Endothelial cell (in vitro differentiated cells): ENCODE data around the gene PDE1C. TPM values are rescaled to one million over a fixed set of nuclear protein-coding genes. Genes with fewer than 3 reads are reported as not detected.

Experiments
- DNase-seq: peaks from one replicate; pipeline ENCODE4 v3.0.0; 2021; ENCODE audit warnings: low spot score
- H3K27ac Mint-ChIP-seq: one replicate; pipeline ENCODE4 v1.8.0; 2021; ENCODE audit warnings: mixed read lengths, inconsistent platforms; ENCODE audit not compliant: unreplicated experiment
- H3K27me3 Mint-ChIP-seq: one replicate; pipeline ENCODE4 v1.8.0; 2021; ENCODE audit warnings: mild to moderate bottlenecking, moderate library complexity, mixed read lengths, inconsistent platforms; ENCODE audit not compliant: unreplicated experiment
- H3K36me3 Mint-ChIP-seq: one replicate; pipeline ENCODE4 v1.8.0; 2021; ENCODE audit warnings: mild to moderate bottlenecking, low read depth, mixed read lengths, inconsistent platforms; ENCODE audit not compliant: unreplicated experiment
- H3K4me1 Mint-ChIP-seq: one replicate; pipeline ENCODE4 v1.8.0; 2021; ENCODE audit warnings: mild to moderate bottlenecking, mixed read lengths, inconsistent platforms; ENCODE audit not compliant: unreplicated experiment
- H3K4me3 Mint-ChIP-seq: one replicate; pipeline ENCODE4 v1.8.0; 2021; ENCODE audit warnings: mild to moderate bottlenecking, mixed read lengths, inconsistent platforms; ENCODE audit not compliant: unreplicated experiment
- H3K9me3 Mint-ChIP-seq: one replicate; pipeline ENCODE4 v1.8.0; 2021; ENCODE audit warnings: mixed read lengths, inconsistent platforms; ENCODE audit not compliant: unreplicated experiment
- CTCF ChIP-seq: fragments of 200-600 bp; sonication (generic); IDR thresholded peaks from one replicate; pipeline ENCODE4 v1.5.0; 2021; ENCODE audit warnings: antibody characterized with exemption; ENCODE audit not compliant: unreplicated experiment
- total RNA-seq: library from RNA; stranded (reverse); fragmentation: NEBNext Ultra II Directional; extraction: Animal tissue kit (Norgen Biotek cat#: 25700); gene quantifications from one replicate; pipeline ENCODE4 v1.2.1, GENCODE V29; 2021; ENCODE audit not compliant: unreplicated experiment

The PDE1C gene
- total RNA-seq, 1 donor from 2014 or later: 2.9 TPM

DNA sequence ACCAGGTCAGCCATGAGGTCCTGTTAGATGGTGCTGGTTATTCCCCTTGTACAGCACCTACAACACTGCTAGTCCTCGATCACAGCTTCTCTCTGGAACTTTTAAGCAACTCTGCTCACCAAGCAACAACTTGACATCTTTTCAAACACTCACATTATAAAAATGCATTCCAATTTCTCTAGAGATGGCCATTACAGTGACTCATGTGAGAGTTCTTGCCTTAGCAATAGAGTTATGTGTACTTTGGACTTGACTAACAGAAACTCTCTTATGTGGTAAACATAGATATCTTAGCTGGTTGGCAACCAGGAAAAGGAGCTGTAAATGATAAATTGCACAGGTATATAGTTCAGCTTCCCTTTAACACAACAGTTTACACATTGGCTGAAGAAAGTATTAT, 122.2 kb downstream of the PDE1C start:
- no peak for DNase-seq
- H3K27ac Mint-ChIP-seq: no peak overlapping the region
- no peak overlapping the region for H3K4me3 Mint-ChIP-seq
- no peaks in the 10 kb centered on the region for H3K4me1 Mint-ChIP-seq
- TF ChIP-seq CTCF: no peak
- H3K27me3 Mint-ChIP-seq: no peaks in the 10 kb centered on the region
- no peaks in the 10 kb centered on the region for H3K36me3 Mint-ChIP-seq
- peaks cover 7% of the 10 kb centered on the region for H3K9me3 Mint-ChIP-seq

GRCh38 chr7:31940167-31940566, 130.0 kb downstream of the PDE1C start:
- TF ChIP-seq CTCF: no peak
- DNase-seq: no peak
- Mint-ChIP-seq H3K9me3 (no peaks in the 10 kb centered on the region), H3K27ac (no peak overlapping the region), H3K27me3 (no peaks in the 10 kb centered on the region), H3K4me3 (no peak overlapping the region), H3K4me1 (peaks cover 2% of the 10 kb centered on the region), H3K36me3 (no peaks in the 10 kb centered on the region)

- Mint-ChIP-seq H3K36me3 (no peaks in the 10 kb centered on the region), H3K27ac (no peak overlapping the region), H3K9me3 (no peaks in the 10 kb centered on the region), H3K27me3 (no peaks in the 10 kb centered on the region), H3K4me3 (no peak overlapping the region), H3K4me1 (peaks cover 3% of the 10 kb centered on the region)
- no peak for TF ChIP-seq CTCF
- DNase-seq: no peak
Measured at GRCh38 chr7:31939076-31939475, 131.1 kb downstream of the PDE1C start.

DNA sequence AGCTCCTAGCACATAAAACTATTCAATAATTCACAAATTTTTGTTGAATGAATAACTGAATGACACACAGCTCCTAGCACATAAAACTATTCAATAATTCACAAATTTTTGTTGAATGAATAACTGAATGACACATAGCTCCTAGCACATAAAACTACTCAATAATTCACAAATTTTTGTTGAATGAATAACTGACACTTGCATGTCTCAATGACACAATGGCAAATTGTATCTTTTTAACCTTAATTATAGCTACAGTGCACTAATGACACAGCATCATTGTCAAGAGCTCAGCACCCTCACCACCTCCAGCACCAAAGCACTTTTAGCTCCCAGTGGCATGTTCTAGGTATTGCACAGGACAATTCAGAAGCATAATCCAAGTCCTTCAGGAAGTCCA, 131.6 kb downstream of the PDE1C start:
- peaks cover 3% of the 10 kb centered on the region for H3K4me1 Mint-ChIP-seq
- DNase-seq: no peak

DNA sequence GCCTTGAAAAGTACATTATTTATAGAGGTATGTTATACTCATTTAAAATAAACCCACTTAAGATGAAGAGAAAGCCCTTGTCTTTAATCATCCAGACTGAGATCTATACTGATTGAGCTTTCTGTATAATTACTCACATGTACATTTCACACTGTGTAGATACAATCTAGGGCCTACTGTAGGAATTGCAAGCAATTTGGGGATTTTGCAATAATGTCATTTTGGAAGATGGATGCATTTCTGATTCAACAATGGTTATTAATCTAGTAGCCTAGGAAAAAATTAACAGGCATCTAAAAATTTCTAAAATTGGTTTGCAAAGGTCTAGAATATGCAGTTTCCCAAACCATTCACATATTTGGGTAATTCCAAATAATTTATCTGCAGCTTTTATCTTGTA, 132.2 kb downstream of the PDE1C start:
- no peak for TF ChIP-seq CTCF
- H3K4me3 Mint-ChIP-seq: no peak overlapping the region

More for the DNA sequence above, 131.6 kb downstream of the PDE1C start:
- Mint-ChIP-seq H3K27me3 (no peaks in the 10 kb centered on the region), H3K36me3 (no peaks in the 10 kb centered on the region), H3K27ac (no peak overlapping the region), H3K4me3 (no peak overlapping the region), H3K9me3 (no peaks in the 10 kb centered on the region)
- no peak for TF ChIP-seq CTCF

More for the DNA sequence above, 132.2 kb downstream of the PDE1C start:
- Mint-ChIP-seq H3K4me1 (peaks cover 3% of the 10 kb centered on the region), H3K9me3 (no peaks in the 10 kb centered on the region), H3K36me3 (no peaks in the 10 kb centered on the region), H3K27ac (no peak overlapping the region), H3K27me3 (no peaks in the 10 kb centered on the region)
- no peak for DNase-seq
